Kidney (tissue), 14 donors: ENCODE measurements around the gene PLEKHA6. TPM values are rescaled to one million over a fixed set of nuclear protein-coding genes. Genes with fewer than 3 reads are reported as not detected.

Experiments
- DNase-seq, 5 donors: peaks; one replicate each; pipeline ENCODE4 v3.0.0-alpha.2; 2013 to 2020
- FAIRE-seq: peaks from 2 replicates; lab custom pipeline; 2012; peaks lifted over from hg19 to GRCh38; lab: Jason Lieb, UNC
- H3K27ac ChIP-seq, 2 donors: one replicate each; pipeline ENCODE4 v1.7.0; 2013; ENCODE audit warnings: low read depth in 2 of 2, low read length in 2 of 2, inconsistent platforms in 1 of 2
- H3K27me3 ChIP-seq: one replicate; pipeline ENCODE4 v1.7.1; 2013; ENCODE audit warnings: low read length, inconsistent platforms; ENCODE audit not compliant: control insufficient read depth, insufficient read depth
- H3K36me3 ChIP-seq, 3 donors: one replicate each; pipeline versions ENCODE4 v1.7.0 to v1.7.1; 2013; ENCODE audit warnings: low read length in 3 of 3, control low read depth in 1 of 3, inconsistent platforms in 1 of 3; ENCODE audit not compliant: insufficient read depth in 3 of 3, control insufficient read depth in 2 of 3
- H3K4me1 ChIP-seq, 3 donors: one replicate each; pipeline versions ENCODE4 v1.7.0 to v1.7.1; 2013; ENCODE audit warnings: low read length in 3 of 3, inconsistent platforms in 1 of 3, low read depth in 1 of 3; ENCODE audit not compliant: control insufficient read depth in 2 of 3, insufficient read depth in 2 of 3
- H3K4me3 ChIP-seq, 3 donors: one replicate each; pipeline versions ENCODE4 v1.7.0 to v1.8.1; 2013; ENCODE audit warnings: low read length in 3 of 3, control low read depth in 1 of 3, inconsistent platforms in 1 of 3
- H3K9ac ChIP-seq, 3 donors: one replicate each; pipeline versions ENCODE4 v1.7.0 to v1.7.1; 2013; ENCODE audit warnings: low read length in 3 of 3, control low read depth in 1 of 3, inconsistent platforms in 1 of 3
- H3K9me3 ChIP-seq, 3 donors: one replicate each; pipeline versions ENCODE4 v1.7.0 to v1.7.1; 2013; ENCODE audit warnings: low read length in 3 of 3, control low read depth in 1 of 3, inconsistent platforms in 1 of 3; ENCODE audit not compliant: control insufficient read depth in 2 of 3, insufficient read depth in 1 of 3
- intact Hi-C: fragments of 100-400 bp; cut with DNase I; formaldehyde crosslinking; loops from one replicate; pipeline ENCODE4 v1.11.1; 2022
- polyA plus RNA-seq: library from polyadenylated mRNA; stranded (reverse); fragments of 350-450 nt; fragmentation: Illumina TruSeq; extraction: RNeasy Lipid Tissue Mini Kit (QIAGEN cat#74804); gene quantifications from one replicate; pipeline ENCODE4 v1.2.3, GENCODE V29; 2014; ENCODE audit warnings: low read depth, low replicate concordance; ENCODE audit not compliant: insufficient read depth
- total RNA-seq: library from RNA; stranded (reverse); fragmentation: NEBNext Ultra II Directional; extraction: Animal tissue kit (Norgen Biotek cat#: 25700); gene quantifications from one replicate; pipeline ENCODE4 v1.2.1, GENCODE V29; 2021
- TF ChIP-seq, protein P1 (sequence below): IDR thresholded peaks from 3 replicates; pipeline ENCODE4 v1.5.1; 2012; ENCODE audit warnings: mild to moderate bottlenecking, moderate library complexity, borderline replicate concordance; ENCODE audit not compliant: insufficient read depth; ENCODE audit errors: extremely low read depth
- donor health status: control.
- donor health status: control.
- donor health status: control.
- donor health status: control.
- donor health status: control.
- donor health status: DM: yes; HTN: yes; CAD: no.
- donor health status: Normal renal cell carcinoma (clear cell type).

PLEKHA6 gene
- total and polyA plus RNA-seq, 2 donors from 2014 or later: 17.5 to 65.1 TPM

DNA sequence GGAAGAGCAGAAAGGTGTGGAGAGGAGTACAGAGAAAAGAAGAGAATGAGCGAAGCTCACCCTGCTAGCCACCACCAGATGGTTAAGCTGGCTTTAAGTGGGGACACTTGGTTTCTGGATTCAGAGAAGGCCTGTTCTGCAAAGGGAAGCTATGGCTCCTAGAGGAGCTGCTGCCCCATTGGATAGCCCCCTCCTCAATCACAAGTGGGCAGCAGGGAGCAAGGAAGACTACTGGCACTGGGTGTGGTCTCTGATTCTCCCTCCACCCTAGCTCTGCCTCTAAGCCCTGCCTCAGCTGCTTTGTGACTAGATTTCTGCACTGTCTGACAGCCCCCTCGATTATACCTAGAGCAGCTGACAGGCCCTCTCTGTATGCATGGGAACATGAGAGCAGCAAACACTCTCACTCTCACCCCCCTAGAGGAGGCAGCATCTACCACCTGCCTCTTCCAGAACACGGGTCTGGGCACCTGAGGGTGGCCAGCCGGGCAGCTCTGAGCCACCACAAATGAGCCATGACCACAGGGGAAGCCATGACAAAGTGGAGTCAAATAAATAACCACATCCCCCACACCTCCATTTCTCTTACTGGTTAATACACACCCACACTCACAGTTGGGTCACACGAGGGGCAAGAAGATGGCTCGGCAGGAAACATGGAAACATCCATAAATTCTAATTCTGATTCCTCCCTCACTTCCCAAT, 13.6 kb downstream of the PLEKHA6 start:
- Histone ChIP-seq H3K36me3 (no peaks in the 10 kb centered on the region), H3K27ac (peak overlapping the region; percentile 42 to 61), H3K27me3 (no peaks in the 10 kb centered on the region), H3K9me3 (no peaks in the 10 kb centered on the region), H3K9ac (no peak overlapping the region), H3K4me1 (peaks cover 12 to 38% (median 35%) of the 10 kb centered on the region in 3 donors), H3K4me3 (no peak overlapping the region)
- no peak for DNase-seq
- intact Hi-C loops: no loop called here
- TF ChIP-seq, protein P1, sequence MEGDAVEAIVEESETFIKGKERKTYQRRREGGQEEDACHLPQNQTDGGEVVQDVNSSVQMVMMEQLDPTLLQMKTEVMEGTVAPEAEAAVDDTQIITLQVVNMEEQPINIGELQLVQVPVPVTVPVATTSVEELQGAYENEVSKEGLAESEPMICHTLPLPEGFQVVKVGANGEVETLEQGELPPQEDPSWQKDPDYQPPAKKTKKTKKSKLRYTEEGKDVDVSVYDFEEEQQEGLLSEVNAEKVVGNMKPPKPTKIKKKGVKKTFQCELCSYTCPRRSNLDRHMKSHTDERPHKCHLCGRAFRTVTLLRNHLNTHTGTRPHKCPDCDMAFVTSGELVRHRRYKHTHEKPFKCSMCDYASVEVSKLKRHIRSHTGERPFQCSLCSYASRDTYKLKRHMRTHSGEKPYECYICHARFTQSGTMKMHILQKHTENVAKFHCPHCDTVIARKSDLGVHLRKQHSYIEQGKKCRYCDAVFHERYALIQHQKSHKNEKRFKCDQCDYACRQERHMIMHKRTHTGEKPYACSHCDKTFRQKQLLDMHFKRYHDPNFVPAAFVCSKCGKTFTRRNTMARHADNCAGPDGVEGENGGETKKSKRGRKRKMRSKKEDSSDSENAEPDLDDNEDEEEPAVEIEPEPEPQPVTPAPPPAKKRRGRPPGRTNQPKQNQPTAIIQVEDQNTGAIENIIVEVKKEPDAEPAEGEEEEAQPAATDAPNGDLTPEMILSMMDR: no peak
- no peak for FAIRE-seq

GRCh38 chr1:204345438-204345841, 14.3 kb downstream of the PLEKHA6 start:
- TF ChIP-seq, protein P1: no peak
- Histone ChIP-seq H3K36me3 (no peaks in the 10 kb centered on the region), H3K4me1 (peaks cover 14 to 38% (median 31%) of the 10 kb centered on the region in 3 donors), H3K27me3 (no peaks in the 10 kb centered on the region), H3K4me3 (no peak overlapping the region), H3K9me3 (no peaks in the 10 kb centered on the region), H3K27ac (peak overlapping the region; percentile 18 to 42), H3K9ac (no peak overlapping the region)
- intact Hi-C loops: no loop called here
- peak in 2 of 5 donors; percentile 39 to 61 for DNase-seq
- no peak for FAIRE-seq

DNA sequence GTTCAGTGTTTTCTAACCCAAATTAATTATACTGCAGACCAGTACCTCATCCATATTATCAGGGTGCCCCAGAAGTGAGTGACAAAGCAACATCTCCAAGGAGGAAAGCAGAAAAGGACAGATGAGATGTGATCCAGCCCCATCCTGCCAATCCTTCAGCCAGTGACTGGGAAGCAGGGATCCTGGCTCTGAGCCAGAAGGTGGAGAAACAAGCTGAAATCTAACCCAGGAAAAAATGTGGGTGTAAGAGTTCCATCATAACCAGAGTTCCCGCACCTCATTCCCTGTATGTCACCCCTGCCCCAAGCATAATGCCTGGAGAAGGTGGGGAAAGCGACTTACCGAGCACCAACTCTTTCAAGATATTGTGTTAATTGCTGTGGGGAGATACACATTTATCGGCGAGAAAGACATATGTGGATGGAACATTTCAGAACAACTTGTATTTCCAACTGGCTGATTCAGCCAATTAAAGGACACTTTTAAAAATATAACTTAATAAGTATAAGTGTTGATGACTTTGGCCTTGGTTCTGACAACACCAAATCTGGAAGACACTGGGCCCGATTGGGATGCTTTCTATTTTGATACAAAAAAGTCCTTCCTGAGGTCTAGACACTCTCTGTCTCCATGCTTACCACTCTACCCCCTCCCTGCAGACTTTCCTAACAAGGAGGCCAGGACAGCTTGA, 14.9 kb downstream of the PLEKHA6 start:
- no peak overlapping the region for H3K9ac ChIP-seq
- peaks cover 14 to 38% (median 32%) of the 10 kb centered on the region in 3 donors for H3K4me1 ChIP-seq
- no peaks in the 10 kb centered on the region for H3K36me3 ChIP-seq
- H3K4me3 ChIP-seq: no peak overlapping the region
- H3K27me3 ChIP-seq: no peaks in the 10 kb centered on the region
- no peak for FAIRE-seq
- intact Hi-C loops: no loop called here
- DNase-seq: no peak
- TF ChIP-seq, protein P1: no peak
- peak overlapping the region; percentile 18 to 32 for H3K27ac ChIP-seq
- no peaks in the 10 kb centered on the region for H3K9me3 ChIP-seq
